ENCODE data around the gene FOXL1.
"Not testable (repeated sequence)": the region's sequence is repeated elsewhere in the genome, so short reads cannot be mapped to it uniquely, and the experiment has no call there.

The FOXL1 gene

GRCh38 chr16:86581458-86581857 is 3.1 kb downstream of the FOXL1 start:
- DNase-seq: no peak

DNA sequence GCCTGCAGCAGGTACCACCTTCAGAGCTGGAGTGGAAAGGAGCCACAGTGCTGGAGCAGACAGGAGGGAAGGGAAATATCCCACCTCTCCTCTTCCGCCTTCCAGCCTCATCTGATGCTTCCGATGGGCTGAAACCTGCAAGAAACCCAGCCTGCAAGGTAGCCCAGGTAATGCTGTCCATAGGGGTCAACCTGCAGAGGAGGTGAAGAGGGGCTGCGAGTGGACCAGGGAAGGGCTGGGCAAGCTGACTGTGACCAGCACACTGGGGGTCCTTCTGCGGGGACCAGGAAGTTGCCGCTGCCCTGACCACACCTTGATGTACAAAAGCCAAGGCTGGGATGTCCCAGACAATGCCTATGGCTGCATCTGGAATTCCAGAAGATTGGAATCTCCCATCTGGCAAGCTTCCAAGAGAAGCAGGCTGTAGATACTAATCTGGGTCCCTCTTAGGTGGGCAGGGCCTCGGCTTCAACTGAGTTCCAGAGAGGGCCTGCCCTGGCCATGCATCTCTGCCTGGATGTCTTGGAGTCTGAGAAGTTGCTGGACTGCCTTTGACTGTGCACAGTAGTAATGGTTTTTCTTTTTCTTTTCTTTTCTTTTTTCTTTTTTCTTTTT is 5.8 kb downstream of the FOXL1 start:
- DNase-seq: no peak

- DNase-seq: no peak
Measured at GRCh38 chr16:86584726-86585721, 6.7 kb downstream of the FOXL1 start.

GRCh38 chr16:86585821-86586611 is 7.7 kb downstream of the FOXL1 start:
- DNase-seq: no peak

DNA sequence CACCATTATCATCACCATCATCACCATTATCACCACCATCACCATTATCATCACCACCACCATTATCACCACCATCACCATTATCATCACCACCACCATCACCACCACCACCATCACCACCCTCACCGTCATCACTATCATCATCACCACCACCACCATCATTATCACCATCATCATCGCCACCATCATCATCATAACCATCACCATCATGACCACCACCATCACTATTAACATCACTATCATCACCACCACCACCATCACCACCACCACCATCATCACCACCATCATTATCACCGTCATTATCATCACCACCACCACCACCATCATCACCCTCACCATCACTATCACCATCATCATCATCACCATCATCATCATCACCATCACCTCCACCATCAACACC is 9.1 kb downstream of the FOXL1 start:
- DNase-seq: no peak

DNA sequence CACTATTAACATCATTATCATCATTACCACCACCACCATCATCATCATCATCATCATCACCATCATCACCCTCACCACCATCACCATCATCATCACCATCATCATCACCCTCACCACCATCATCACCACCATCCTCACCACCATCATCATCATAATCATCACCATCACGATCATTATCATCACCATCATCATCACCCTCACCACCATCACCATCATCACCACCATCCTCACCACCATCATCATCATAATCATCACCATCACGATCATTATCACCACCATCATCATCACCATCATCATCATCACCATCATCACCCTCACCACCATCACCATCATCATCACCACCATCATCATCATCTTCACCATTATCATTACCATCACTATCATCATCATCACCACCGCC is 9.6 kb downstream of the FOXL1 start:
- DNase-seq: not testable (repeated sequence)

DNA sequence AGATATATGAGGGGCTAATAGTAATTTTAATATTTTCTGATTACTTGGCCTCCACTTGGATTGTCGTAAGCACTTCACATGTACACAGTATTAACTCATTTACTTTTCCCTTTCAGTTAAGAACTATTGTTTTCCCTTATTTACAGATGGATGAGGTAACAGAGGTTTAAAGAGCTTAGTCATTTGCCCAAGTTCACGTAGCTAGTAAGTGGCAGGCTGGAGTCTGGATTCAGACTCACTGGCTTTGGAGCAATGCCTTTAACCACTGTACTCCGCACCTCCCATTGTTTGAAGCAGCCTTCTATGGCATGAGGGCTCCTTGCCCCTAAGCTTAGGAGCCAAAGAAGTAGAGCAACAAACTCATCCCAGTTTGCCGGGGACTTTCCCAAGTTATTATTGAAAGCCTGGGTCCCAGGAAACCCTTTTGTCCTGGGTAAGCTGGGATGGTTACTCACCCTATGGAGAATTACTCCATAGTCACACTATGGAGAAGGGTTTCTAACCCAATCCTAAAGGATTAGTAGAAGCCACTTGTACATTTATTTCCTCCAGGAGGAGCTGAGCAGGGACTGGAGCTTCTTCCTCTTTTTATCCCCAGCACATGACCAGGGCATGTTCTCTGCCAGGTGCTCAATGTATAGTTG is 12.3 kb downstream of the FOXL1 start:
- DNase-seq: no peak

GRCh38 chr16:86591270-86591669 is 12.9 kb downstream of the FOXL1 start:
- DNase-seq: no peak

GRCh38 chr16:86593913-86594620 is 15.7 kb downstream of the FOXL1 start:
- no peak for DNase-seq

DNA sequence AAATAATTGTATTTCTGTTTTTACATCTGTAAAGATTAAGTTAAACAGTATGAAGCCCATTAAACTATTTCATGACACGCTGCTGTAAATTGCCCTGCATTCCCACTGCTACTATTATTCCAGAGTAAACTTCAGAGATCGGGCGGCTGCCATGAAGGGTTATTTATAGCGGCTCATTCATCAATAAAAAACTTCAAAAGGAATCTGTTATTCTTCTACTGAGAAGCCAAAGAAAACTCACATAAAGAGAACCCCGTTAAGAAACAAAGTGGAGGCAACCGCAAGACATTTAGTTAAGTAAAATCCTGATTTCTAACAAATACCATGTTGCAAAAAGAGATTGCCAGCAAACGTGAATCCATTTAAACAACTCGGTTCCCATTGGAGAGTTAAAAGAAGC is 16.4 kb downstream of the FOXL1 start:
- DNase-seq: no peak

- no peak for DNase-seq
Measured at GRCh38 chr16:86595983-86596605, 17.7 kb downstream of the FOXL1 start.

- DNase-seq: no peak
Measured at GRCh38 chr16:86597126-86597879, 19.0 kb downstream of the FOXL1 start.

DNA sequence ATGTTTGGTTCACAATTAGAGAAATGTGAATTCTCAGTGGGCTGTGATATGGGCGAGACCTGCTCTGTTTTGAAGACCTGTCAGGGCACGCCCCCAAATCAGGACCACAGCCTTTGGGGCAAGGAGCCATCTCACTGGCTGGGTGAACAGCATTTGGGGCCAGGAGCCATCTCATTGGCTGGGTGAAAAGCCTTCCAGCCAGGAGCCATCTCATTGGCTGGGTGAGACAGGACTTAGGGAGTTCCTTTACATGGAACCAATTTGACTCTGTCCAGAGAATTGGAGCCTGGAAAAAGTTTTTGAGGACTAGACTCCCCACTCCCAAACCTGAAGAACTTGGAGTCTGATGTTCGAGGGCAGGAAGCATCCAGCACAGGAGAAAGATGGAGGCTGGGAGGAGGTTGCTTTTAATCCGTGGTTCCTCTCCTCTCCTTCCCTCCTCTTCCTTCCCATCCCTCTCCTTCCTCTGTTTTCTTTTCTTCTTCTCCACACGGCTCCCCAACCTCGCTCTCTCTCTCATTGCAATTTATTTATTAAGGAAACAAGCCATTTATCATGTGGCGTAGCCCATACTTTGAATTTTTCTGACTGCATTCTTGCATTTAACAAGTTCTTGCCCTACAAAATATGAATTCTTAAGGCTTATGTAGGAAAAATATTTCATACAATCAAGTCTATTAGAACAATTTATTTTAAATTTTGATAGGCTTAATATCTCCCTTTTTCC is 19.7 kb downstream of the FOXL1 start:
- no peak for DNase-seq

DNA sequence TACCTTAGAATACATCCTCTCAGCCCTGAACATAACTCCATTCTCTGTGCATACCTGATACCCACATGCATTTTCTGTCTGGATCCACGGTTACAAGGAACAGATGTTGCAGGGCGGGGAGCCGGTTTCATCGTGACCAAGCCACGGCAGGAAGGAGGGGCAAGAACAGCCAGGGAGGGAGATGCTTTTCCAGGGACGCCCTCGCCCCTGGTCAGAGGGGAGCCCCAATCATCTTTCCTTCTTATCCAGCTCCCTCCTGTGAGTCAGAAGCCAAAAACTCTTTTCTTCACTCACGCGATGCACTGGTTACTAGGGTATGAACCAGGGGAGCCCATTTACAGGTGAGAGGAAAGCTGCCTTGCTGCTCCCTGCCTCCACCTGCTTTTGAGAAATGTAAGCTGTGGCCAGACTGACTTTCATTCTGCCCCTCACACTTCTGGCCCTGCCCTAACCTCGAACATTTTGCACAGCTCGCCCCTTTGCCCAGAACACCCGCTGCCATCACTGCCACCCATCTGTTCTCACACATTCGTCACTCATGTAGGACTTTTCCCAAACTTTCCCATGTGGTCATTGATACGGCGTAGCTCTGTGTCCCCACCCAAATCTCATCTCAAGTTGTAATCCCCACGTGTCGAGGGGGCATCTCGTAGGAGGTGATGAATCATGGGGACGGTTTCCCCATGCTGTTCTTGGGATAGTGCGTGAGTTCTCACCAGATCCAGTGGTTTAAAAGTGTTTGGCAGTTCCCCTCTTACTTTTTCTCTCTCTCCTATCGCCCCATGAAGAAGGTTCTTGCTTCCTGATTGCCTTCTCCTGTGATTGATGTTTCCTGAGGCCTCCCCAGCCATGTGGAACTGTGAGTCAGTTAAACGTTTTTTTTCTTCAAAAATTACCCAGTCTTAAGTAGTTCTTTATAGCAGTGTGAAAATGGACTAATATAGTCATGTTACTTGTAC is 20.5 kb downstream of the FOXL1 start:
- DNase-seq: no peak

GRCh38 chr16:86601356-86601755 is 23.0 kb downstream of the FOXL1 start:
- no peak for DNase-seq

- DNase-seq: no peak
Measured at GRCh38 chr16:86602521-86602920, 24.2 kb downstream of the FOXL1 start.

DNA sequence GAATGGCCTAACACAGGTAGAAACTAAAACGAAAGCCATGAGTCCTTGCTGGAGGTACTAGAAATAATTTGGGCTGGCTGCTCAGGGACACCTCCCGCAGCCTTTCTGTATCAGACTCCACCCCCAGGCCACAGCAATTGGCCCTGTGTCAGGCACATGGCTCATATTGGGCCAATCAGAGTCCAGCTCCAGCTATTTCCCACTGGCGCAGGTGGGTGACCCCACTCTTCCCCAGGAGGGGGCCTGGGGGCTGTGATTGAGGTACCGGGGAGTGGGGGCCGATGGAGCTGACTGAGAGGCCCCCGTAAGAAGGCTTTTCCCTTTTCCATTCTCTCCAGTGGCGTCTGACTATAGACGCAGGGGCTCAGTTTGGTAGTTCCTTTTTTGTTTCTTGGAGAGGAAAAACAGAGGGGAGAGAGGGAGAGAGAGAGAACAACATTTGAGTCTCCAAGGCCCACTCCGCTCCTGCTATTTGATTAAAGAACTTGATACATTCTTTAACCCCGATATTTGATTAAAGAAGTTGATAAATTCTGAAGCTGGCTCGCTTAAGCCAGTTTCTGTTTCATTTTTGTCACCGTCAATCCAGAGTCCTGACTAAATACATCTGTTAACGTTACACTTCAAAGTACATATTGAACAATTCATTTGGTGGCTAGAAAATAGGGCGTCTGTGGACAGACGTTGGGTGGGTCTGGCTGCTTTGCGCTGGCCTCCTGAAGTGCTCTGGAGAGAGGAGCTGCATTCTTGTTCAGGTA is 26.3 kb downstream of the FOXL1 start:
- DNase-seq: no peak

DNA sequence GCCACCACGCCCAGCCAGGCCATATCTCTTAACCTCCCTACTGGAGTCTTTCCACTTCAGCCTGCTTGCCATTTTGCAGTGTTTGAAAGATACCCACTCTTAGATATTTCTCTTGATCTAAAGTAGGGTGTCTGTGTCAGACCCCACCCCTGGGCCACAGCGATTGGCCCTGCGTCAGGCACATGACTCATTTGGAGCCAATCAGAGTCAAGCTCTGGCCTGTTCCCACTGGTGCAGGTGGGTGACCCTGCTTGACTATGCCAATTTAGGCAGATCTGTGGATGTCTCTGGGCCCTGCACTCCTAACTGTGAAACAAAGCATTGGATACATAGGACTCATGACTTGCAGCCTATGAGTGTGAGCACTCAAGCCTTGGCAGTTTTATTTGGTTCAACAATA is 27.6 kb downstream of the FOXL1 start:
- no peak for DNase-seq

Data from SW 1271 (cell line).